Endothelial cell of umbilical vein (primary cell): ENCODE results near the gene S100A5. TPM values are rescaled to one million over a fixed set of nuclear protein-coding genes. Genes with fewer than 3 reads are reported as not detected.

Experiments
- BruUV-seq: library from RNA; stranded (reverse); fragments of 400-500 nt; replicated peaks from 2 replicates; lab custom pipeline; 2021; lab: Mats Ljungman, UMichigan
- CTCF ChIA-PET: fragments of 300-600, 350-600 bp; sonication (Branson Sonifier 250); formaldehyde crosslinking; loops from one replicate; lab custom pipeline; 2021; ENCODE audit warnings: antibody characterized with exemption, inconsistent platforms; lab: Charles Lee
- POLR2A ChIA-PET: fragments of 300-600, 350-600 bp; sonication (Branson Sonifier 250); formaldehyde crosslinking; loops from one replicate; lab custom pipeline; 2021; ENCODE audit warnings: antibody characterized with exemption, inconsistent platforms; lab: Charles Lee
- DNase-seq: peaks from one replicate; pipeline ENCODE4 v3.0.0-alpha.2; 2011; ENCODE audit warnings: low read depth, low spot score
- FAIRE-seq: peaks from 2 replicates; lab custom pipeline; 2011; peaks lifted over from hg19 to GRCh38; lab: Jason Lieb, UNC
- H2AFZ ChIP-seq: 2 replicates; pipeline ENCODE4 v1.6.0; 2012; ENCODE audit warnings: low read depth, low read length, control low read depth, inconsistent platforms
- H3K27ac ChIP-seq: 2 replicates; pipeline ENCODE4 v1.5.1; 2011; ENCODE audit warnings: low read depth, mild to moderate bottlenecking, control low read depth, low read length, moderate library complexity; ENCODE audit not compliant: insufficient read depth
- H3K27me3 ChIP-seq, 2 experiments: 2 replicates each; pipeline versions ENCODE4 v1.6.0 to v1.6.1; 2011; ENCODE audit warnings: low read length in 2 of 2, mixed read lengths in 1 of 2; ENCODE audit not compliant: control insufficient read depth in 2 of 2, insufficient read depth in 2 of 2
- H3K36me3 ChIP-seq, 2 experiments: 2 replicates in 1 of 2; 3 replicates in 1 of 2; pipeline ENCODE4 v1.5.1; 2011; ENCODE audit warnings: low read length in 2 of 2, mild to moderate bottlenecking in 1 of 2, moderate library complexity in 1 of 2; ENCODE audit not compliant: control insufficient read depth in 2 of 2, insufficient read depth in 2 of 2; ENCODE audit errors: extremely low read depth in 1 of 2
- H3K4me1 ChIP-seq: 3 replicates; pipeline ENCODE4 v1.5.1; 2011; ENCODE audit warnings: mild to moderate bottlenecking, low read length; ENCODE audit not compliant: control insufficient read depth, insufficient read depth; ENCODE audit errors: extremely low read depth
- H3K4me2 ChIP-seq: 2 replicates; pipeline ENCODE4 v1.6.1; 2011; ENCODE audit warnings: low read length, control low read depth, mixed read lengths; ENCODE audit not compliant: insufficient read depth
- H3K4me3 ChIP-seq, 3 experiments: fragments of 200-600 bp in 1 of 3; sonication (generic), shearing (Covaris generic) in 1 of 3; replicated peaks in 1 of 3; 2 replicates each; pipeline ENCODE4 v1.5.1; 2011 to 2016; ENCODE audit warnings: control low read depth in 3 of 3, low read length in 3 of 3, mild to moderate bottlenecking in 2 of 3, inconsistent platforms in 1 of 3, low read depth in 1 of 3, moderate library complexity in 1 of 3; ENCODE audit not compliant: insufficient read depth in 1 of 3
- H3K79me2 ChIP-seq: 2 replicates; pipeline ENCODE4 v1.6.0; 2012; ENCODE audit warnings: low read length, inconsistent platforms; ENCODE audit not compliant: control insufficient read depth, insufficient read depth
- H3K9ac ChIP-seq: replicated peaks from 2 replicates; pipeline ENCODE3; 2011; ENCODE audit warnings: low read length, control low read depth; ENCODE audit not compliant: insufficient read depth; ENCODE audit errors: extremely low read depth
- H3K9me1 ChIP-seq: replicated peaks from 3 replicates; pipeline ENCODE4 v1.6.0; 2011; ENCODE audit warnings: mild to moderate bottlenecking, low read length; ENCODE audit not compliant: control insufficient read depth, insufficient read depth; ENCODE audit errors: extremely low read depth
- H3K9me3 ChIP-seq: replicated peaks from 2 replicates; pipeline ENCODE4 v1.5.1; 2012; ENCODE audit warnings: low read length, inconsistent platforms; ENCODE audit not compliant: control insufficient read depth, insufficient read depth
- H4K20me1 ChIP-seq: replicated peaks from 2 replicates; pipeline ENCODE3; 2011; ENCODE audit warnings: mild to moderate bottlenecking, low read length; ENCODE audit not compliant: control insufficient read depth, insufficient read depth; ENCODE audit errors: extremely low read depth
- CTCF ChIP-seq, 2 donors: IDR thresholded peaks; 1 replicate in 1 of 2; 2 replicates in 1 of 2; pipeline ENCODE4 v1.5.1; 2011; ENCODE audit warnings: low read length in 2 of 2, mild to moderate bottlenecking in 2 of 2, moderate library complexity in 2 of 2, control low read depth in 1 of 2, inconsistent platforms in 1 of 2, low read depth in 1 of 2; ENCODE audit not compliant: insufficient read depth in 1 of 2; ENCODE audit errors: extremely low read depth in 1 of 2
- EZH2 ChIP-seq: IDR thresholded peaks from 2 replicates; pipeline ENCODE4 v1.6.1; 2012; ENCODE audit warnings: borderline replicate concordance, low read depth, mild to moderate bottlenecking, moderate library complexity, low read length, inconsistent platforms; ENCODE audit not compliant: severe bottlenecking
- FOS ChIP-seq: IDR thresholded peaks from 2 replicates; pipeline ENCODE4 v1.6.1; 2011; ENCODE audit warnings: mild to moderate bottlenecking, low read length, moderate library complexity, borderline replicate concordance; ENCODE audit not compliant: insufficient read depth
- GATA2 ChIP-seq: IDR thresholded peaks from 2 replicates; pipeline ENCODE4 v1.7.0; 2011; ENCODE audit warnings: low read depth, mild to moderate bottlenecking, moderate library complexity, mixed read lengths, low read length; ENCODE audit not compliant: insufficient read length, insufficient read depth
- JUN ChIP-seq: IDR thresholded peaks from 2 replicates; pipeline ENCODE4 v1.6.1; 2011; ENCODE audit warnings: borderline replicate concordance, low read depth; ENCODE audit not compliant: insufficient read length, insufficient read depth
- MAX ChIP-seq: IDR thresholded peaks from 2 replicates; pipeline ENCODE4 v1.6.1; 2011; ENCODE audit not compliant: insufficient read depth, insufficient read length
- MYC ChIP-seq: IDR thresholded peaks from one replicate; pipeline ENCODE4 v1.6.1; 2011; ENCODE audit warnings: mild to moderate bottlenecking, low read depth, low read length
- POLR2A ChIP-seq: IDR thresholded peaks from 2 replicates; pipeline ENCODE4 v1.6.1; 2012; ENCODE audit warnings: low read depth, mild to moderate bottlenecking, control low read depth, low read length
- POLR2AphosphoS5 ChIP-seq: IDR thresholded peaks from 2 replicates; pipeline ENCODE4 v1.6.1; 2012; ENCODE audit warnings: low read depth, mild to moderate bottlenecking, control low read depth, low read length, moderate library complexity; ENCODE audit not compliant: insufficient read depth
- dilution Hi-C: fragments of 300-500 bp; cut with MboI; formaldehyde crosslinking; loops from one replicate; pipeline ENCODE4 v1.15.0; 2019; ENCODE audit warnings: low sequenced_read_pairs; ENCODE audit not compliant: extremely low pct_ligation_motif_present
- intact Hi-C: fragments of 100-400 bp; cut with micrococcal nuclease; formaldehyde crosslinking; loops from one replicate; pipeline ENCODE4 v1.10.0; 2022
- polyA plus RNA-seq, 4 experiments: library from polyadenylated mRNA; depleted of rRNA in 3 of 4; stranded (reverse) in 3 of 4; unstranded in 1 of 4; fragments of >200 nt; gene quantifications; 2 replicates each; pipeline versions ENCODE4 v1.2.1 to v1.2.3, GENCODE V29; 2011 to 2012; ENCODE audit warnings: missing spikeins in 1 of 4
- total RNA-seq: library from RNA; stranded (reverse); gene quantifications from 2 replicates; pipeline ENCODE4 v1.2.3, GENCODE V29; 2021

The S100A5 gene
- total and polyA plus RNA-seq, 2 donors (not counting 3 experiments of a cell fraction or from before 2014, with no cell fraction given), result not detected

- TF ChIP-seq POLR2AphosphoS5 (no peak), MAX (no peak), JUN (no peak), CTCF (IDR thresholded peaks at IDR 0.05; ENCODE audit: extremely low read depth in 1 of 2, insufficient read depth in 1 of 2, low read depth in 1 of 2, low read length in 2 of 2) (no peak), GATA2 (no peak), EZH2 (no peak), MYC (no peak), POLR2A (no peak), FOS (no peak)
- Histone ChIP-seq H4K20me1 (no peaks in the 10 kb centered on the region), H3K4me1 (peaks cover 20% of the 10 kb centered on the region), H3K9me3 (no peaks in the 10 kb centered on the region), H3K79me2 (no peaks in the 10 kb centered on the region), H3K27me3 (no peaks in the 10 kb centered on the region), H3K9ac (no peak overlapping the region), H3K36me3 (no peaks in the 10 kb centered on the region), H2AFZ (no peak overlapping the region), H3K4me3 (no peak overlapping the region), H3K9me1 (no peaks in the 10 kb centered on the region), H3K27ac (no peak overlapping the region), H3K4me2 (no peak overlapping the region)
- no TSS peak for BruUV-seq
- POLR2A ChIA-PET, result no interaction called here
- FAIRE-seq (no peak), DNase-seq (no peak)
- CTCF ChIA-PET, result interaction anchor here (0.7 to 3.3 kb wide), 6 partner anchors 8 to 42 kb away, joined by 3 to 13 read pairs (median 4); partner anchors contain the start of gene S100A6
- dilution Hi-C loops, result no loop called here
- intact Hi-C loops, result no loop called here
Measured at GRCh38 chr1:153552335-153552734, 11.6 kb upstream of the S100A5 start.
